ENCODE data around the gene TREML1. TPM values are rescaled to one million over a fixed set of nuclear protein-coding genes. Genes with fewer than 3 reads are reported as not detected.
"Not testable (repeated sequence)": the region's sequence is repeated elsewhere in the genome, so short reads cannot be mapped to it uniquely, and the experiment has no call there.

TREML1 gene
- not detected for total RNA-seq

DNA sequence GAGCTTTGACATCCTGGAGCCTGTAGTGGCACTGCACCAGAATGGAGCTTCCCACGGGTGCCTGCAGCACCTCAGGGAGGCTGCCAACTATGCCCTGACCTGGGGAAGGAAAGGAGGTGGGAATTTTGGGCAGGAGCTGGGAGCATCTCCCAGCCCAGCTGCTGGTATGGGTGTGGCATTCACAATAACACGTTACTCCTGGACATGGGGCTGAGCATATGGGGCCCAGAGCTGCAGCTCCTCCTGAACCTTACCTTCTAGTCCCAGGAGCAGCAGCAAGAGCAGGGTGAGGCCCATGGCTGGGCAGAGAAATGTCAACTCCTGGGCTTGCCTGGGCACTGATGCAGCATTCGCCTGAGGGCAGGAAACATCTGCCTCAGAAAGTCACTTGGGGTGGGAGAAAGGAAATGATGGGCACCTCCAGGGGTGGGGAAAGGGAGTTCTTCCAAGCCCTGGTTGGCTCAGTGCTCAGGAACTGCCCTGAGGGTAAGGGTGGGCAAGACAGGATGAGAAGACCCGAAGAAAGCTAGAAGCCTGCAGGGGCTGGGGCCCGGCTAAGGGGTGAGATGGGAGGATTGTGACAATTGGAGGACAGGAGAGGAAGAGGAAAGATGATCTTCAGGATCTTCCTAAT lies at the start of gene TREML1:
TREML1 (minus strand) TSS at position 356 of the 634 bp plus-strand sequence; CDS start at position 297, 59 bp downstream.
- no peak for DNase-seq

DNA sequence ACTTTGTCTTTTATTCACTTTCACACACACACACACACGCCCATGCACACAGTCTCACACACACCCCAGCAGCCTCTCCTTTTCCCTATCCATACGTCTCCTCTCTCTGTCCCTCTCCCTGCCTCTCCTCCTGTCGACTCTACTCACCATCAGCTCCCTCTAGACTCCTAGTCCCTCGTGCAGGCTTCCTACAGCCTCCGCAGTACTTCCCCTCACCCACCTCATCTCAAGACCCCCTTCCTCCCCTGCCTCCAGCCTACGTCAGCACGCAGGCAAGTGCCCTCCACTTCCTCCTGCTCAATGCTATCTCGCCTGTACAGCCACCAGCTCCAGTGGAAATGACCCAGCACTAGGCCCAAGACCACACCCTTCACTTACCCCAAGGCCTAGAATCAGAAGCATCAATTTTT lies 47.6 kb upstream of the TREML1 start:
- DNase-seq, result no peak

DNA sequence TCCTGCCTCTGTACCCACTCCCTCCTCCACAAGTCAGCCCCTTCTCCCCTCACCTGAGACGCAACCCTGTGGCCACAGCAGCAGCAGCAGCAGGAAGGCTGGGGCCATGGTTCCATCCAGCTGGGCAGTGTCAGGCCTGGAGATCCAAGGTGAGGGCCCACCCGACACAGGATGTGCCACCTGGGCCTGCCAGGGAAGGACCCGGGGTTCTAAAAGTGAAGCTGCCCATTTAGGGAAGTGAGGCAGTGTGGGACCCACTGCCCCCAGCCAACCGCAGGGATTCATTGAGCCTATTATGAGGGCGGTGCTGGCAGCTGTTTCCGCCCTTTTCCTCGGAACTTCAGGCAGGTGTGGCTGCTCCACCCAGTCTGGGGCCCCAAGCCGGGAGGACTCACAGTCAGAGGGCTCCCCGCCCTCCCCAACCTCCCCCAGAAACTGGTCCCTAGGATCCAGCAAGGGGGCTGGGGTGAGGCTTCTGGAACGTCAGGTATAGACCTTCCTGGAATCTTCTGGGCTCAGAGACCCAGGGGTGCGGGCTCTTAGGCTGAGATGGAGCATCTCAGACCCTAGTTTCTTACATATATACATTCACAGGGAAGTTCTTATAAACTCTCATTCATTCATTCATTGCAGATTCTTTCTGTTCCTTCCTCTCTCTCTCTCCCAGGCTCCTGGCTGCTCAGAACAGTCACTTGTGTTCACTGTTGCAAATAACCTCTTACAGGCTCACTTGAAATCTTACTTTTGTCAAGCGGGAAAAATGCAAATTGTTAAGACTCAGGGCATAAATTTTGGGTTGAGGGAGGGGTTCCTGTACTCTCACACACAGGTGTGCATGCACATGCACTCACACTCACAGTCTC lies 47.0 kb upstream of the TREML1 start, which contains the start of gene TREML2:
TREML2 (minus strand) TSS at position 249 of the 863 bp plus-strand sequence; CDS start at position 108, 141 bp downstream.
- DNase-seq, result no peak

DNA sequence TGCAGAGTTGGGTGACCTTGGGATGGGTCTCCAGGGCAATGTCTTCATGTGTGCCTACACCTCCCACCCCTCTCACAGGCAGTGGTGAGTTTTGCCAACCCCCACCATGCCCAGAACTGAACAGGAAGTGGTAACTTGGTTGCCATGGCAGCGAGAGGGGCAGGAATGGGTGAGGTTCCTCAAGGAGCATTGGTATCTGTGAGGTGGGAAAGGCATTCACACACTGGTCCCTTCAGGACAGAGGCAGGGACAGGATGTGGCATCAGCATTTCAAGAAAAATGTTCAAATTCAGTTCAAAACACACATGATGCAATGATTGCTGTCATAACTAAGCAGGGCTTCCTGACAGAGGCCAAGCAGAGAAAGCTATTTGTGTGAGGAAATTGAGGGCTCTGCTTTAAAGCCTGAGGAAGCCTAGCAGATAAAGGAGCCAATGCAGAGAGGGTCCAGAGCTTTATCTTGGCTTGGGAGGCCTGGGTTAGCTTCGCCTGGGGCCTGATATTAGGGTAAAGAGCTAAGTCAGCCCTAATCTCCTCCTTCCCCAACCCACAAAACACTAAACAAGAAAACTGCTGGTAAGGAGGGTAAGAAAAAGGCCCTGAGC lies 46.3 kb upstream of the TREML1 start:
- no peak for DNase-seq

GRCh38 chr6:41199552-41200246 lies 45.6 kb upstream of the TREML1 start:
- DNase-seq, result no peak

- DNase-seq, result no peak
Measured at GRCh38 chr6:41197234-41197633, 43.1 kb upstream of the TREML1 start.

- no peak for DNase-seq
Measured at GRCh38 chr6:41194386-41194785, 40.2 kb upstream of the TREML1 start.

- no peak for DNase-seq
Measured at GRCh38 chr6:41193884-41194283, 39.7 kb upstream of the TREML1 start.

DNA sequence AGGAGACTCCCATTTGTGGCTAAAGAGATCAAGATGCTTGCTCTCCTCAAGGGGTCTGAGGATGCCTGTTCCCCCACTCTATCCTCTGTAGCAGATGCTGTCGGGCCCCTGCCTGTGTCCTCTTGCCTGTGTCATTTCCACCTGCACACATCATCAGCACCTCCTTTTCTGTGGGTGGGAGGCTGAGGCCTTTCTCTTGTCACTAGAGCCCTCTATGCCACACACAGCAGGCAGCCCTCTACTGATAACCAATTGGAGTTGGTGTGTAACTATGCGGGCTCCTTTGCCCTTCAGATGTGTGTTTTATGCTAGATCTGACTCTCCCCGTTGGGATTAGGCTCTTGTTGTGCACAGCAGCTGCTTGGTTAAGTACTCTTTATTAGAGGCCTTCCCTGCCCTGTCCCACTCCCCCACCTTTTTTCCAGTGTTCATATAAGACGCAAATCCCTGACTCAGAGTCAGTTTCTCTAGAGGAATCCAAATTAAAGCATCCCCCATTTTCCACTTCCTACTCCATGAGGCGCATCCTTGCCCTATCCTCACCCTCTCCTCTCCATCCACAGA lies 39.1 kb upstream of the TREML1 start:
- DNase-seq, result no peak

- DNase-seq, result peak; percentile 46
Measured at GRCh38 chr6:41191569-41191968, 37.4 kb upstream of the TREML1 start.

GRCh38 chr6:41190791-41191190 lies 36.6 kb upstream of the TREML1 start:
- no peak for DNase-seq

GRCh38 chr6:41189967-41190366 lies 35.8 kb upstream of the TREML1 start:
- no peak for DNase-seq

DNA sequence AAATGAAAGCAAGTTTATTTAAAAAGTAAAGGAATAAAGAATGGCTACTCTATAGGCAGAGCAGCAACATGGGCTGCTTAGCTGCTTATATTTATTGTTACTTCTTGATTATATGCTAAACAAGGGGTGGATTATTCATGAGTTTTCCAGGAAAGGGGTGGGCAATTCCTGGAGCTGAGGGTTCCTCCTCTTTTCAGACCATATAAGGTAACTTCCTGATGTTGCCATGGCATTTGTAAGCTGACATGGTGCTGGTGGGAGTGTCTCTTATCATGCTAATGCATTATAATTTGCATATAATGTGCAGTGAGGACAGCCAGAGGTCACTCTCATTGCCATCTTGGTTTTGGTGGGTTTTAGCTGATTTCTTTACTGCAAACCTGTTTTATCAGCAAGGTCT lies 34.9 kb upstream of the TREML1 start:
- DNase-seq, result not testable (repeated sequence)

DNA sequence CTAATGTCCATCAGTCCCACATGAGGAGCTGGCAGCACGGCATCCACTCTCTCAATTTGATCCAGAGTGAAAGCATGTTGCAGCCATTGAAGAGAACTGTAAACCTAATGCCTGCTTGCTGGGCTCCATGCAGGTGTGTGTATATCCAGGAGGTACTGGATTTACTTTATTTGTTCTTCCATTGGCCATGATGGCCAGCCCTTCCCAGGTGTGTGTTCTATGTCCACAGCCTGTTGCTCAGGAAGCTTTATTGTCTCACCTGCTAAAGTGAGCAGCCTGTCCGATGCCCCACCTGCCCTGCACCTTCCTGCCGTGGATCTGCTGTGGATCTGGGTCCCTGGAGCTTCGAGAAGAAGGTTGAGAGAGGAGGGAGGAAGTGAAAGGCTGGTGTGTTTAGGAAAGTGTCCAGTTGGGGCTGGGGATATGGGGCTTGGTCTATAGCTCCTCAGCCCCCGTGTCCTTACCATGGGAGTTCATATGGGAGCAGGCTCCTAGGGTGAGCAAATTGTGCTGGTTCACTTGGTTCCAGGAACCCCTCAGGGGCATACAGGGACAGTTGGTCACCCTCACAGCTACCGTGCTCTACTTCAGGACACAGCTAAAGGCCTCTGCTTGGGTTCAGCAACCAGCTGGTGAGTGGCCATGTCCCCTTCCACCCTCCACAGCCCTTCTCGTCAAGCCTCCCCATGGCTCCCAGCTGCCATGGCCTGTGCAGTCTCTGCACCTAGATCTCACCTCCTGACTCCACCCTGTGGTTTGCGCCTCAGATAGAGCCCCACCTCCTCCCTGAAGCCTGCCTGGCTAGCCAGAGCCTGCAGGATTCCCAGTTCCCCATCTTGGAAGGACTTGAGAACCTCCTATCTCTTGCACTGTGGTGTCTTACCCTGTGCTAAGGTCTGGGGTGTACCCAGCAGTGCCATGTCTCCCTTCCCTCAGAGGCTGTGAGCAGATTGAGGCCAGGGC lies 34.1 kb upstream of the TREML1 start:
- no peak for DNase-seq

DNA sequence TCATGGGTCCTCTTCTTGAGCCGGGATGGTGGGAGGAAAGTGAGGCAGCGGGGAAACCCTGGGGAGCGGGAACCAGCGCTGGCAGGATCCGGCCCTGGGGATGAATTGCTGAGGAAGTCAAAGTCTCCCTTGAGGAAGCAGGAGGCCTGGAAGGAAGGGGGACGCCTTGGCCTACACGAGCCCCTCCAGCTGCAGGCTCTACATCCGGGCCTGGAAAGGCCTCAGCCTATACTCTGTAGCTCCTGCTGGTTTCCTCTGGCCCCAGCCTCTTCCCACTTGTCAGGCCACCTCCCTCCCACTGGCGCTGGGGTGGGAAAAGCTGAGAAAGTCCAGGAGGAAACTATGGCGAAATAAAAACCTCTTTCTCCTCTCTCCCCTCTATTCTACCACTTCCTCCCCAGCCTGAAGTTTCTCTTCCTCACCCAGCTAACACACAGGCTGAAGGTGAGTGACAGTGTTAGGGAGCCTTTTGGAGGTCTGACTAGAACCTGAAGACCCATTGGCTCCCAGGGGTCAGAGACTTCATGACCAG lies 31.9 kb upstream of the TREML1 start:
- DNase-seq, result no peak

DNA sequence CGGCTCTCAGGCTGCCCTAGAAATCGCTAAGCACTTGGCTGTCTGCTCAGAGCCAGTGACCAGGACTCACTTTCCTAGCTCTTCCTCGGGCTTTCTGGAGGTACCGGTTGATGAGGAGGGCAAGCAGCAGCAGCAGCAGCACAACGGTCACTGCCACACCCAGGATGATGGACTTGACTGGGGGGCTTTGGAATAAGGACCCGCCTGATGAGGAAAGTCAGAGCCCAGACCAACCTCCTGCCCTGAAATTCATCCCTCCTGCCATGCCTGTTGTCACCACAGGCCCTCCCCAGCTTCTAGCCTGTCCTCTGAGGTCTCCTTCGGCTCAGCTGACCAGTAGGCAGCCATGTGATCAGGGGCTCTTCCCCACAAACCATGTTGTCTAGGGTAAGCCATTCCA lies 30.6 kb upstream of the TREML1 start:
- no peak for DNase-seq

GRCh38 chr6:41182069-41183034 lies 28.2 kb upstream of the TREML1 start:
- peak; percentile 68 for DNase-seq

DNA sequence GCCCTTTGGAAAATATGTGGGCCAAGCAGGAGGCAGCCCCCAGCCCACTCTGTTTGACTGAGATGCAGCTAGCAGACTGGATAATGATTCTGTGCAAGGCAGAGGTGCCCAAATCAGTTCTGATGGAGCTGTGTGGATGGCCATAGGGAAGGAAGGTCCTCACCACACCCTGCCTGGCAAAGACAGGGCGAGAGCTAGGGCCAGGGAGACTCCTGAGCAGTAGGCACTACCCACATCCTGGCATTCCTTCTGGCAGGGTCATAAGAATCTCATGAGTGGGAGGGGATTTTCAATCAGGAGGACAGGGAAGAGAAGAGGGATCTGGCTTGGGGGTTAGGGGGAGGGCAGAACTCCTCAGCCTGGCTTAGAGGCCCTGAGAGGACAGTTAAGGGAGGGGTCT lies 27.4 kb upstream of the TREML1 start:
- no peak for DNase-seq

GRCh38 chr6:41179163-41179562 lies 25.0 kb upstream of the TREML1 start:
- no peak for DNase-seq
